GM10266 (cell line): ENCODE data around the gene NCKAP5.

Source experiments
- DNase-seq: peaks from one replicate; pipeline ENCODE4 v3.0.0; 2012; ENCODE audit errors: extremely low spot score
- TF ChIP-seq, protein P1 (sequence below): IDR thresholded peaks from 2 replicates; pipeline ENCODE4 v1.5.1; 2012; ENCODE audit warnings: mild to moderate bottlenecking, low read depth; ENCODE audit not compliant: control insufficient read depth, insufficient read depth; ENCODE audit errors: missing control alignments

NCKAP5 gene

GRCh38 chr2:133390156-133390555 is 178.1 kb downstream of the NCKAP5 start:
- TF ChIP-seq, protein P1, sequence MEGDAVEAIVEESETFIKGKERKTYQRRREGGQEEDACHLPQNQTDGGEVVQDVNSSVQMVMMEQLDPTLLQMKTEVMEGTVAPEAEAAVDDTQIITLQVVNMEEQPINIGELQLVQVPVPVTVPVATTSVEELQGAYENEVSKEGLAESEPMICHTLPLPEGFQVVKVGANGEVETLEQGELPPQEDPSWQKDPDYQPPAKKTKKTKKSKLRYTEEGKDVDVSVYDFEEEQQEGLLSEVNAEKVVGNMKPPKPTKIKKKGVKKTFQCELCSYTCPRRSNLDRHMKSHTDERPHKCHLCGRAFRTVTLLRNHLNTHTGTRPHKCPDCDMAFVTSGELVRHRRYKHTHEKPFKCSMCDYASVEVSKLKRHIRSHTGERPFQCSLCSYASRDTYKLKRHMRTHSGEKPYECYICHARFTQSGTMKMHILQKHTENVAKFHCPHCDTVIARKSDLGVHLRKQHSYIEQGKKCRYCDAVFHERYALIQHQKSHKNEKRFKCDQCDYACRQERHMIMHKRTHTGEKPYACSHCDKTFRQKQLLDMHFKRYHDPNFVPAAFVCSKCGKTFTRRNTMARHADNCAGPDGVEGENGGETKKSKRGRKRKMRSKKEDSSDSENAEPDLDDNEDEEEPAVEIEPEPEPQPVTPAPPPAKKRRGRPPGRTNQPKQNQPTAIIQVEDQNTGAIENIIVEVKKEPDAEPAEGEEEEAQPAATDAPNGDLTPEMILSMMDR: no peak
- no peak for DNase-seq

DNA sequence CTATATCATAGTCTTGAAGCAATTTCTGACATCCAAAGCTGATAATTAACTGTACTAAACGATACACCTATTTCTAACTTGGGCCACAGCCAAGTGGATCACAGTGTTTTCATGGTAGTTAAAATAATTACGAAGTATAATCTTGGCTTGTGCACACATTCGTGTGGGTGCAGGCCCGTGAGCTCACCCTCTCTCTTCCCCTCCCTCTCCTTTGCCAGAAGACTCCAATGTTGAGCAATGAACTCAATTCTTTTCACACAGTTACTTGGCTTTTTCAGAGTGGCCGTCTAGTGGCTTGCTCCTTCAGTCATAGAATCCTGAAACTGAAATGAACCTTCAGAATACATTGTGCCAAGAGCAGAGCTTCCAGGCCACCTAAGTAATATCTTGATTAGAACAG is 178.7 kb downstream of the NCKAP5 start:
- TF ChIP-seq, protein P1: no peak
- DNase-seq: no peak

GRCh38 chr2:133382566-133382965 is 185.7 kb downstream of the NCKAP5 start:
- TF ChIP-seq, protein P1: no peak
- DNase-seq: no peak

DNA sequence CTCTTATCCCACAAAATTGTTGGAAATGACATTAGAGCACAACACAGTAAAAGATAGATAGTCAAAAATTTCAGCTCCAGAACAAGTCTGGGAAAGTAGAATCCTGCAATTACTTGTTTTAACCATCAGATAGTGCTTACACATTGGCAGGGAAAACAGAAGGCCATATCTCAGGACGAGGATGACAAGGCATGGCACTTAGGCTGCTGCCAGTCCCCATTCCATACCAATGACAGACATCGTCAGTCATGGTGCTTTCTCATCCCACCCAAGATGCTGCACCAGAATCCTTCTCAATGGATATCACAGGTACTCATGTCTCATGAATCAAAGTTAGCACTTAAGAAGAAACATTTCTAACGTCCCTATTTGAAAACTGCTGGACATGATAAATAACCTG is 187.3 kb downstream of the NCKAP5 start:
- TF ChIP-seq, protein P1: no peak
- DNase-seq: no peak

GRCh38 chr2:133378928-133379549 is 189.2 kb downstream of the NCKAP5 start:
- TF ChIP-seq, protein P1: no peak
- DNase-seq: no peak

GRCh38 chr2:133378386-133378785 is 189.9 kb downstream of the NCKAP5 start:
- TF ChIP-seq, protein P1: no peak

DNA sequence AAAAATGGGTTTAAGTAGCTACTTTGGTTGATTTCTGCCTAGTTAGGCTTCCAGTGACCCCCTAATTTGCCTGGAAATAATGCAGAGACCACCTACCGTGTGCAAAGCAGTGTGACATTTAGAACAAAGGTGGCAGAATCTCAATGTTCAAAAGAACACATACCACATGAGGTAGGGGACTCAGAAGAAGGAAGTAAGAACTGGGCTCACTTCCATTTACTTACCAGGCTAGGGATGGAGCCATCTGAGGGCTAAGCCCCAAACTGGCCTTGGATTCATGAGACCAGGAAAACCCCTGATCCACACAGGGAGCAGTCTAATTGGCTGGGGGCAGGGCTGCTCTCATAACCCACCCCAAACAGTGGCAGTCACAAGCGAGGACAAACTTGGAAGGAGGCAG is 190.7 kb downstream of the NCKAP5 start:
- DNase-seq: no peak
- TF ChIP-seq, protein P1: no peak

More at GRCh38 chr2:133378386-133378785, 189.9 kb downstream of the NCKAP5 start:
- no peak for DNase-seq
